Putamen (tissue), 1 donor: ENCODE measurements around the gene TCL1B.
"Not testable (repeated sequence)": the region's sequence is repeated elsewhere in the genome, so short reads cannot be mapped to it uniquely, and the experiment has no call there.

Experiments
- DNase-seq: peaks from one replicate; pipeline ENCODE4 v3.0.0-alpha.2; 2016; ENCODE audit warnings: low spot score

TCL1B gene

DNA sequence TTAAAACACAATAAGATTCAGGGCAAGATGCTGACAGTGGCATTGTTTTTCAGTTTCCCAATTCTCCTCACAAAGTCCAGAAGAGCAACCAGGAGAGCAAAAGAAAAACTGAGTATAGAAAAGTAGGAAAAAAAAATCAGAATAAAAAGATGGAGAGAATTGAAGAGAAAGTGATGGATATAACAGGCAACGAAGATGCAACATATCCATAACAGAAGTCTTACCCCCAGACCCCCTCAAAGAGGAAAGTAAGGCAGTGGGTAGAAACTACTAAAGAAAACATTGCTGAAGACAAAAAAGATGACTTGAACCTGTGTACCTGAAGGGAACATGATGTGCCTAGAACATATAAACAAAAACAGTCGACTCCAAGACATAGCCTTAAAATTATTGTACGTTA lies 17.1 kb downstream of the TCL1B start:
- no peak for DNase-seq

DNA sequence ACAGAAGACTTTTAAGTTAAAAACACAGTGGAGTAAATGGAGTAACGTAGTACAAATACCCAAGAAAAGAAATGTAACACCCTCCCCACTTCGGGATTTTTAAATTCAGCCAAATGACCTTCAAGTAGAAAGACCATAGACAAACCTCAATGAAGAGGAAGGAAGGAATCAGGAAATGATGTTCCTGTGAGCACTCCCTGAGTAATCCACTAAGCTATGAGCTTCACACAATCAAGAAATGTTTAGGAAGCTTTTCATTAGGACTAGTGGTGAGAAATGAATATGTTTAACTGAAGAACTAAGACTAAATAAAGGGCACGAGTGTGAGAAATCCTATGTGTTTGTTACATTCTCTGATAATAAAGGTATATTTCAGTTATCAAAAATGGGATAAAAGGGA lies 17.6 kb downstream of the TCL1B start:
- DNase-seq, result no peak

DNA sequence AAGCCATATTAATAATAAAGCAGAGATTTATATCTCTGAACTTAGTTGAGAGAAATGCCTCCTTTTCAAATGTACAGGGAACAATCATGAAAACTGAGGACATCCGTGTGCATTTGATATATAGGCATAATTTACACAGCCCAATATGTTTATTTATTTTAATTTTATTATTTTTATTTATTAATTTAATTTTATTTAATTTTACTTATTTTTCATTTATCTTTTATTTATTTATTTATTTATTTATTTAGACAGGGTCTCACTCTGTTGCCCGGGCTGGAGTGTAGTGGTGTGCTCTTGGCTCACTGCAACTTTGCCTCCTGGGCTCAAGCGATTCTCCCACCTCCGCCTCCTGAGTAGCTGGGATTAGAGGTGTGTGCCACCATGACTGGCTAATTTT lies 19.3 kb downstream of the TCL1B start:
- DNase-seq, result no peak

DNA sequence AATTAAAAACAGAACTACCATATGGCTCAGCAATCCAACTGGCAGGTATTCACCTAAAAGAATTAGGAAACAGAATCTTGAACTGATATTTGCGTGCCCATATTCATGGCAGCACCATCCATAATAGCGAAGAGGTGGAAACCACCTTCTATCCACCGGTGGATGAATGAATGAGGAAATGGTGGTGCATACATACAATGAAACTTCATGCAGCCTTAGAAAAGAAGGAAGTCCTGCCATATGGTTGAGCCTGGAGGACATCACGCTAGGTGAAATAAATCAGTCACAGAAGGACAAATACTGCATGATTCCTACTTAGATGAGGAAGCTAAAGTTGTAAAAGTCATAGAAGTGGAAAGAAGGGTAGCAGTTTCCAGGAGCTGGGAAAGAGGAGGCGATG lies 21.1 kb downstream of the TCL1B start:
- no peak for DNase-seq

DNA sequence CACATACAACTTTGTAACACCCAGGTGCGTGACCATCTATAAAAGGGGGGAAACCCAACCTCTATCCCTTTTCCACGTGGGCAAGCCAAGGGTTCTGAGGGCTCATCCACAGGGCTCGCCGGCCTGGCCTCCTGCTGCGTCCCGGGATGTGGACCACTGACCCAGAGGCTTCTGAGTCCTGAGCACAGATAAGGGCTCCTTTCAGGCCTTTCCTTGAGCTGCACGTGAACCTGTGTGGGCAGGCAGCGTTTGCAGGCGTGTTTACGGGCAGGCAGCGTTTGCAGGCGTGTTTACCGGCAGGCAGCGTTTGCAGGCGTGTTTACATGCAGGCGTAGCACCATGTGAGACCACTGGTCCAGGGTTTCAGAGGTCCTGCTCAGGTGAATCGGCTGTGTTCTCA lies 23.9 kb downstream of the TCL1B start:
- no peak for DNase-seq

DNA sequence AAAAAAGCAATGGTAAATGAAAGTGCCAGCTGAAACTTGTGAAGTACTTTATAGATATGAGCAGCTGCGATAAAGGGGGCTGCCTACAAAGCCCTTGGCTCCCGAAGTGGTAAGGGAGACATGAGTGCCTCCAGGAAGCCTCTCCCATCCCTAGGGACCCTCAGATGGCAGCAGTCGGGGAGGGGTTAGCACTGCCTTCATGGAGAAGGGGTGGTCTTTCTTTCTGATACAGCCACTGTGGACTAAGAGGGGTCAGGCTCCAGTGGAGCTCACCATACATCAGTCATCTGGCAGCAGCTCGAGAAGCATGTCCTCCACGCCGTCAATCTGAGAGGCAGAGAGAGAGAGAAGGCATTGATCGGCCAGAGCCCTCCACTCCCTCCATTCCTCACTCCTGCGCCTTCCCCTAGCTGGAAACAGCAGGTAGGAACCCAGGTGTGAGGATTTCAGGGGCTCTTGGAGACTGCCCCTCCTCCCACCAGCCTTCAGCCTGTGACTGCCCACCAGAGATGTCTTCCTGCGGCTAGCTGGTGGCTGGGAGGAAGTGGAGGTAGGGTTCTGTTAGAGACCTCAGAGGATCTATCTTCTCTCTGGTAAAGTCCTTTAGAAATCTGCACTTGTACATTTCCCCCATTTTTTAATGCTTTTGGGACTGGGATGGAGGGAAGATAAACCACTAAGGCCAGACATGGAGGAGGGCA lies 25.4 kb downstream of the TCL1B start:
- no peak for DNase-seq

DNA sequence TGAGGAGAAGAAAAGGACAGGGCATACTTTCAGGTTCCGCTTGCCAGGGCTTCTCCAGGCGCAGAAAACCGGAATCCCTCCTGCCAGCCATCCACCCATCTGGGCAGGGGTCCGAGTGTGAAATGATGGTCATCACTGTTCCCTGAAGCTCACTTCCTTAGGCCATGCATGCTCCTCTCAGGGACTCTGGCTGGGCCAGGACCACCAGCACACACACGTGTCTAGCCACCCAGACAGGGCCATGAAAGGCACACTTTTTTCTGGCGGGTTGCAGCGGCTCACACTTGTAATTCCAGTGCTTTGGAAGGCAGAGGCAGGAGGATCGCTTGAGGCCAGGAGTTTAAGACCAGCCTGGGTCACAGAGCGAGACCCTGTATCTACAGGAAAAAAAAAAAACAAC lies 26.2 kb downstream of the TCL1B start:
- no peak for DNase-seq

DNA sequence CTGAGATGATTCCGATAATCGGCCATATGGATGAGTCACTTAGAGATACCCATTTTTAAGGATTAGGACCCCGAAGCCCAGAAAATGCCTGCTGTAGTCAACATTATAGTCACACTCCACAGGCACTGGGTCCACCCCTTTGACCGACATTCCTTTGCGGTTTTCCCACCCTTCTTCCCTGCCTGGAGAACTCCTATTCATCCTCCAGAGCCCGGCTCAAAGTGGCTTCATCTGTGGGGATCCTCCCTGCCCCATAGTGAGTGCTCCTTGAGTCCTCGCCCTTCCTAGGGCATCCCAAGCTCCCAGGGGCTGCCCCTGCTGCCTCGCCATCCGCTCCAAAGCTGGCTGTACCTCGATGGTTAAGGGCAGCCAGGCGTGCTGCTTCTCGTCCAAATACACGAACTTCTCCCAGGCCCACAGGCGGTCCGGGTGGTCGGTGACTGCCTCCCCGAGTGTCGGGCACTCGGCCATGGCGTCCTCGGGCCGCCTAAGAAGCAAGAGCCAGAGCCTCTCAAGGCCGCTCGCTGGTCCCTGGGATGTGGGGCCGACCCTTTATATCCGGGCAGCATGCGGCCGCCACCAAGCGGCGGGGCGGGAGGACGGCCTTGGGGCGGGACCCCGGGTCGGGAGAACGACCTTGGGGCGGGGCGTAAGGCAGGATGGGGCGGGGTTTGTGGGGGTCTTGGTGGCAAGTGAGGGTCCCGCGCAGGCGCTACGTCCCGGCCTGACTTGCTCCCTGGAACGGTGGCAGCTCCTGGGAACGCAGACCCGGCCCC lies 27.6 kb downstream of the TCL1B start, which contains the start of gene TCL1A:
TSS of gene TCL1A (minus strand) at position 530 of the 776 bp plus-strand sequence. CDS start at position 471, 59 bp downstream.
- DNase-seq, result no peak

DNA sequence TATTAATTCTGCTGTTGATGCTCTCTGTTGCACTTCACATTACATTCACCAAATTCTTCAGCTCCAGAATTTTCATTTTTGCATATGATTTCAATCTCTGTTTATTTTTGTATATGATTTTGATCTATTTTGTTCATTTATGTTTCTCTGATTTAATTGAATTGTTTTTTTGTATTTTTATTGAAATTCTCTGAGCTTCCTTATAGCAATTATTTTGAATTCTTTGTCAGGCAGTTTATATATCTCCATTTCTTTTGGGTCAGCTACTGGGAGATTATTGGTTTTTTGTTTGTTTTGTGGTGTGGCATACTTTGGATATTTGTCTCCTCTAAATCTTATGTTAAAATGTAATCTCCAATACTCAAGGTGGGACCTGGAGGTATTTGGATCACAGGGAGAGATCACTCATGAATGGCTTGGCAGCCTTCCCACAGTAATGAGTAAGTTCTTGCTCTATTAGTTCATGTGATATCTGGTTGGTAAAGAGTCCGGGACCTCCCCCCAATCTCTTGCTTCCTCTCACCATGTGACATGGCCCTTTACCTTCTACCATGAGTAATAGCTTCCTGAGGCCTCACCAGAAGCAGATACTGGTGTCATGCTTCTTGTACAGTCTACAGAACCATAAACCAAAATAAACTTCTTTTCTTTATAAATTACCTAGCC lies 36.4 kb downstream of the TCL1B start:
- DNase-seq, result no peak

DNA sequence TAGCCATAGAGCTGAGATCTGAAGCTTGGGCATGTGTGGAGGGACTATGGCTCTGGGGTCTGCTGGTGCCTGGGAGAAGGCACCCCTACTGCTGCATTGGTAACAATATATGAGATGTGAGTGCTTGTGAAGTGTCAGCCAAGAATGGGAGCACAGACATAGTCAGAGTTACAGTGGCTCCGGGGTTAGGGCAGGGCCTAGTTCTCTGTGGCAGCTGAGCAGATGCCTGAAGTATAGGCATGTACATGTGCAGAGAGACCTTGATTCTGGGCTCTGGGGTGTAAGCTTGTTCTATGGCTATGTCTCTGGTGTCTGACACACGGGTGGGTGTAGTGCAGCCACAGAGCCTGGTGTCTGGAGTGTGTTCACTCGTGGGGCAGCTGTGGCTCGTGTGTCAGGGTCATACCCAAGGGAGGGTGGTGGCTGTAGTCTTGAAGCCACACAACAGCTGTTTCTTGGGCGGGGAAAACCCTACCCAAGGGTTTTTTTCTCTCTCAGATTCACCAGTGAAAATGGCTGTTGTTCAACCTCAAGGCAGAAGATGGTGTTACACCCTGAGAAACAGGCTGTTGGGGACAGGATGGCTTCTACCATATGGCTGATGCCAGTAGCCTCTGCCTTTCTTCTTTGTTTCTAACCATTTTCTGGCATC lies 39.6 kb downstream of the TCL1B start:
- no peak for DNase-seq

DNA sequence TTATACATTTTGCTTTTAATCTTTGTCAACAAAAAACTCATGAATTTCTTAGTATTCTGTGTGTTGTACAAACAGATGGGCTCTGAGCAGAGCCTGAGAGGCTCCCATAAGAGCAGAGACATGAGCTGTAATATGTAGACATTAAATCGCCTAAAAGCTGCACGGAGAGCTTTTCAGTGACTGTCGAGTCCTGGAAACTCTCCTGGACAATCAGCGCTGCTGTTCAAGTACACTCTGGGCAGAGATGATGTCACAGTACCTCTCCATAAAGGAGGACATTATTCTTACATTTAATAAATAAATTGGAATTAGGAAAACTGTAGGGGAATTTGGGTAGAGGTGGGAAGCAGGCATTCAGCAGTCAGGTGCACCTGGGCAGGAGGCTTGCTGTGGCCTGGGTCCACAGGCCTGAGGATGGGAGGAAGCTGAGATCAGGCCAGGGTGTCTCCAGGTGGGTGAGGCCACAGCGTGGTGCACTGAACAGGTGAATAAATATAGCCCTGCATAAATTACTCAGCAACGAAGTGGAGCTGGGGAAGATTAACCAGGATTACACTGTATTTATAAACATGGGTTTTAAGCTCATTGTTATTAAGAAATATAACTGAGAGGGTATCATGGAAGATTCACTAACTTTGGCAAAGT lies 41.0 kb downstream of the TCL1B start:
- no peak for DNase-seq

DNA sequence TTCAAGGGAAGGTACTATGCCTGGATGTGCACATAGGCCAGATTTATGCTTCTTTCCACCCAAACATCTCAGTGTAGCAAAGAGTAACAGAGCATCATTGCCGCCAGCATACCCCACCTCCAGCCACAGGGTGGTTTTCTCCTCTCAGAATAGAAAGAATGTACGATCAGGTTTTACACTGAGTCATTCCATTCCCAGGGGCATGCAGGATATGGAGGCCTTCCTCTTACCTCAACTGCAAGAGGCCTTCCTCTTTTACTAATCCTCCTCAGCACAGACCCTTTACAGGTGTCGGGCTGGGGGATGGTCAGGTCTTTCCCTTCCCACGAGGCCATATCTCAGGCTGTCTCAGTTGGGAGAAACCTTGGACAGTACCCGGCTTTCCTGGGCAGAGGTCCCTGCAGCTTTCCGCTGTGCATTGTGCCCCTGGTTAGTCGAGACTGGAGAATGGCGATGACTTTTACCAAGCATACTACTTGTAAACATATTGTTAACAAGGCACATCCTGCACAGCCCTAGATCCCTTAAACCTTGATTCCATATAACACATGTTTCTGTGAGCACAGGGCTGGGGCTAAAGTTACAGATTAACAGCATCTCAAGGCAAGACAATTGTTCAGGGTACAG lies 43.3 kb downstream of the TCL1B start:
- not testable (repeated sequence) for DNase-seq

DNA sequence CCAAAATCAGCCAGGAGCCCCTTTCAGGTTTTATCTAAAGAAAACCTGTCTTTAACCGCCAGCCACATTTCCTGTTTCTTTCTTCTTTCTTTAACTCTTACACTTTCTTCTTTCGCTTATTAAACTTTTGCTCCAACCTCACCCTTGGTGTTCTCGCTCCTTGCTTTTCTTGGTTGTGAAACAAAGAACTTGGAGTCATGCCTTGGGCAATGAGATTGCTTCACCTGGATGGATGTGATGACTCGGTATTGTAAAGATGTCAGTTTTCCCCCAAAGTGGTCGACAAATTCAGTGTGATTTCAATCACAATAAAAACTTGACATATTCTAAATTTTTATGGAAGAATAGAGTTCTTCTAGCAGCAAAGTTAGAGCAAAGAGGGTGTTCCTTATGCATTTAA lies 43.9 kb downstream of the TCL1B start:
- no peak for DNase-seq

DNA sequence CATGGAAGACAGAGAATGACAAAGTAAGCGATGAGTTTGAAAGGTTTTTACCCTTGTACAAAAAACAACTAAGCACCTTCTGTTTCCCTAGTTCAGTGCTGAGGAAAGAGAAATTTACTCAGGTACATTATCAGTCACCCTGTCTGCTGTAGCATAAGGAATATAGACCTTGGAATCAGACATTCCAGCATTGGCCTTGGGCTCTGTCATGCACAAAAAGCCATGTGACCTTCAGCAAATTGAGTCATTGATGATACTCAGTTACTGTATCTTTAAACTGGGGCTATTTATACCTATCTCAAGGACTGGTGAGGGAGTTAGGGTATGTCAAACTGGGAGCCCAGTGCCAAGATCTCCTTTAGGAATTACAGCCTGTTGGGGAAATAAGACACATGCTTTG lies 47.0 kb downstream of the TCL1B start:
- no peak for DNase-seq

DNA sequence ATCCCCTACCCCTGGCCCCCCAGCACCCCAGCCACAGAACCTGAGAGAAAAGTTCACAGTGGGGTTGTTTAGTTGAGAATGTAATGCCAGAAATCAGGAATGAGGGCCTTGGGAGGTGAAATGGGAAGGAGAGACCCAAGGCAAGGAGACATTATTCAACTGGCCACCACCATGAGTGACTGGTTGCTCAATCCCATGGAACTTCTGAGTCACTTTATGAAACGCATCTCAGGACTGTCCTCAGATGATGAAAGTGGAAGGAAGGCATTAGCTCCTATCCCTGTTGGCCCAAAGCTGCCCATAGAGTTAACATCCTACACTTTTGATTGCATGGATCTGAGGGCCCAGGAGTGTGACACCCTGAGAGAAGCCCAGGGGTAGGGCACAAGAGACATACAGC lies 53.1 kb downstream of the TCL1B start:
- no peak for DNase-seq

DNA sequence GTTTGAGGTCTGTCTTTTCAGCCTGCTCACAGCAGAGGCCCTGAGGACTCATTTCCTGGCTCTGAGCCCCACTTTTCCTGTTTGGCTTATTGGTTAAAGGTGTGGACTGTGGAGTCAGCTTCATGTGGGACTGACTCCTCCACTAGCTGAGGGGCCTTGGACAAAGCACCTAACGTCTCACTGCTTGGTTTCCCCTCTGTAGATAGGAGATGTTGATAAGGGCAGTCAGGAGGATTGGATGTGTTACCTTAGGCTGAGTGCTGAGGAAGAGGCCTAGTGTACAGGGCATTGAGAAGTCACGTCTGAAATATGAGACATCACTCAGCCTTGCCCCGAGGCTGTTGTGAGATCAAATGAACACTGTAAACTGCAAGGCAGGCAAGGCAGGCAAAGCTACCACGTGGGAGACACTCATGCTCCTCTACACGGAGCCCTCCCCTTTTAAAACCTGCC lies 54.8 kb downstream of the TCL1B start:
- no peak for DNase-seq

DNA sequence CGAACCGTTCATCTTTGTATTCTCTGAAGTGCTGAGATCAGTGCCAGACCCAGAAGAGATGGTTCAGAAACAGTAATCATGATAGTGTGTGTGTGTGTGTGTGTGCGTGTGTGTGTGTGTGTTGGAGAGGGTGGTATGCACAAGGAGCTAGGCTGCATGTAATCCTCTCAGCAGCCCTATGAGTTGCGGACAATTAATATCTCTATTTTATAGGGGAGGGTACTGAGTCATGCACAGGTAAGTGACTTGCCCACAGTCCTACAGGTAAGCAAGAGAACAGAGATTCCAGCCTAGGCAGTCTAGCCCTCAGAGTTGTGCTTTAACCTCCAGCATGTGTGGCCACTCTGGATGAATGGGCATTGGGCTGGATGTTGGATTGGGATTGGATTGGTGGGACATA lies 55.6 kb downstream of the TCL1B start:
- no peak for DNase-seq
